ENCODE measurements around the gene MIDN. TPM values are rescaled to one million over a fixed set of nuclear protein-coding genes. Genes with fewer than 3 reads are reported as not detected.

MIDN gene
- total and polyA plus RNA-seq, 10 of the 15 experiments (the other 5 are each of a cell fraction or from before 2014, with no cell fraction given): 0.38 to 51.5 (median 7.2) TPM

DNA sequence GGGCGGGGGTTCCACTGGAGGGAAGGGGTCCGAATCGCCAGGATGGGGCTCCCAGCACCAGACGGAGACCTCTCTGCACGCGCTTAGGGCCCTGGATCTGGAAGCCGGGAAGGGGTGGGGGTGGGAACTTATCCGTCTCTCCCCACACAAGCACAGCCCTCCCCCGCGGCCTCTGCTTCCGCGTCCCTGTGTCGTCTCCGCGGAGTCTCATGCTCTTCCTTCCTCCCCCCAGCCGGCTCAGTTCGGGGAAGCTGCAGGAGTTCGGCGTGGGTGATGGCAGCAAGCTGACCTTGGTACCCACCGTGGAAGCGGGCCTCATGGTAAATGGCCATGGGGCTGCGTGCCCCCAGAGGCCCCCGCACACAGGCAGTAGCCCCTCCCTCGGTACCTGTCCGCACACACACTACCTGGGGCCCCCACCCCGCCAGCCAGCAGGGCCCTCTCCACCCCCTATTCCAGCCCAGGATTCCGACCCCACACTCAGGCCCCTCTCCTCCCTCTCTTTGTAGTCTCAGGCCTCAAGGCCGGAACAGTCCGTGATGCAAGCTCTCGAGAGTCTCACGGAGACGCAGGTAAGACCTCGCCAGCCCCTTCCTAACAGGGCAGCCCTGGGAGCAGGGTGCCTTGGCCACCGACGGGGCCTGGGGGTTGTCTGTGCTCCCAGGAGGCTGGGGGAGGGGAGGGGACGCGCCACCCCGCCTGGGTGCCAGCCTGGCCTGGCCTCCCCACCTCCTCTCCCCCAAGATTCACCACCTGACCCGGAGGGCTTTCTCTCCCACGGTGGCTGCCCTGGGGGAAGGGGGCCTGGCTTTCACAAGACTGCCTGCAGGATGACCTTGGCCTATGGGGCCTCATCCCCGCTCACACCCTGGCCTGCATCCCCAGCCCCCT lies 3.2 kb downstream of the MIDN start (continued):
- TF ChIP-seq E2F8 (IDR thresholded peaks at IDR 0.05; ENCODE audit: low read depth, partially characterized antibody) (no peak), SMARCA5 (IDR thresholded peaks at IDR 0.05) (no peak), MXI1 (IDR thresholded peaks at IDR 0.05; ENCODE audit: low read depth, low read length) (no peak; the same call in 1 of the 2 replicates), NBN (IDR thresholded peaks at IDR 0.05) (no peak), MYC (IDR thresholded peaks at IDR 0.05; ENCODE audit: insufficient read depth, insufficient read length, insufficient replicate concordance, low read length, severe bottlenecking) (no peak), CHD2 (IDR thresholded peaks at IDR 0.05; ENCODE audit: borderline replicate concordance, low read depth, low read length) (0 out of 2 replicates have a peak, but pooled peaks have one; percentile 23), KAT2A (conservative IDR thresholded peaks at IDR 0.05; ENCODE audit: control insufficient read depth, low read depth, low read length) (no peak), ZBTB33 (IDR thresholded peaks at IDR 0.05) (no peak), BCL11A (IDR thresholded peaks at IDR 0.05; ENCODE audit: low read depth, low read length) (no peak), RAD21 (IDR thresholded peaks at IDR 0.05; ENCODE audit: insufficient read depth, low read depth, low read length) (no peak), ZSCAN29 (IDR thresholded peaks at IDR 0.05) (no peak), POU2F2 (IDR thresholded peaks at IDR 0.05; ENCODE audit: borderline replicate concordance, low read depth, low read length) (peak; percentile 10; the same call in 1 of the 3 replicates), IKZF1 (conservative IDR thresholded peaks at IDR 0.05) (peak; percentile 59)
- TF ChIP-seq, protein P1, sequence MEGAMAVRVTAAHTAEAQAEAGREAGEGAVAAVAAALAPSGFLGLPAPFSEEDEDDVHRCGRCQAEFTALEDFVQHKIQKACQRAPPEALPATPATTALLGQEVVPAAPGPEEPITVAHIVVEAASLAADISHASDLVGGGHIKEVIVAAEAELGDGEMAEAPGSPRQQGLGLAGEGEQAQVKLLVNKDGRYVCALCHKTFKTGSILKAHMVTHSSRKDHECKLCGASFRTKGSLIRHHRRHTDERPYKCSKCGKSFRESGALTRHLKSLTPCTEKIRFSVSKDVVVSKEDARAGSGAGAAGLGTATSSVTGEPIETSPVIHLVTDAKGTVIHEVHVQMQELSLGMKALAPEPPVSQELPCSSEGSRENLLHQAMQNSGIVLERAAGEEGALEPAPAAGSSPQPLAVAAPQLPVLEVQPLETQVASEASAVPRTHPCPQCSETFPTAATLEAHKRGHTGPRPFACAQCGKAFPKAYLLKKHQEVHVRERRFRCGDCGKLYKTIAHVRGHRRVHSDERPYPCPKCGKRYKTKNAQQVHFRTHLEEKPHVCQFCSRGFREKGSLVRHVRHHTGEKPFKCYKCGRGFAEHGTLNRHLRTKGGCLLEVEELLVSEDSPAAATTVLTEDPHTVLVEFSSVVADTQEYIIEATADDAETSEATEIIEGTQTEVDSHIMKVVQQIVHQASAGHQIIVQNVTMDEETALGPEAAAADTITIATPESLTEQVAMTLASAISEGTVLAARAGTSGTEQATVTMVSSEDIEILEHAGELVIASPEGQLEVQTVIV (IDR thresholded peaks at IDR 0.05; ENCODE audit: borderline replicate concordance, partially characterized antibody): no peak
- TF ChIP-seq, protein P2, sequence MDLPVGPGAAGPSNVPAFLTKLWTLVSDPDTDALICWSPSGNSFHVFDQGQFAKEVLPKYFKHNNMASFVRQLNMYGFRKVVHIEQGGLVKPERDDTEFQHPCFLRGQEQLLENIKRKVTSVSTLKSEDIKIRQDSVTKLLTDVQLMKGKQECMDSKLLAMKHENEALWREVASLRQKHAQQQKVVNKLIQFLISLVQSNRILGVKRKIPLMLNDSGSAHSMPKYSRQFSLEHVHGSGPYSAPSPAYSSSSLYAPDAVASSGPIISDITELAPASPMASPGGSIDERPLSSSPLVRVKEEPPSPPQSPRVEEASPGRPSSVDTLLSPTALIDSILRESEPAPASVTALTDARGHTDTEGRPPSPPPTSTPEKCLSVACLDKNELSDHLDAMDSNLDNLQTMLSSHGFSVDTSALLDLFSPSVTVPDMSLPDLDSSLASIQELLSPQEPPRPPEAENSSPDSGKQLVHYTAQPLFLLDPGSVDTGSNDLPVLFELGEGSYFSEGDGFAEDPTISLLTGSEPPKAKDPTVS (IDR thresholded peaks at IDR 0.05; ENCODE audit: low read depth, low read length): no peak

All from GM12878 (cell line).